Measurements from ENCODE around the gene ACTN3. TPM values are rescaled to one million over a fixed set of nuclear protein-coding genes. Genes with fewer than 3 reads are reported as not detected.
A peak's percentile ranks its signal among the peaks of the same experiment; 100 is the strongest.

Gene ACTN3
- total and polyA plus RNA-seq, 2 of the 4 experiments (the other 2 are of a cell fraction), result under 0.01 to 0.05 TPM

DNA sequence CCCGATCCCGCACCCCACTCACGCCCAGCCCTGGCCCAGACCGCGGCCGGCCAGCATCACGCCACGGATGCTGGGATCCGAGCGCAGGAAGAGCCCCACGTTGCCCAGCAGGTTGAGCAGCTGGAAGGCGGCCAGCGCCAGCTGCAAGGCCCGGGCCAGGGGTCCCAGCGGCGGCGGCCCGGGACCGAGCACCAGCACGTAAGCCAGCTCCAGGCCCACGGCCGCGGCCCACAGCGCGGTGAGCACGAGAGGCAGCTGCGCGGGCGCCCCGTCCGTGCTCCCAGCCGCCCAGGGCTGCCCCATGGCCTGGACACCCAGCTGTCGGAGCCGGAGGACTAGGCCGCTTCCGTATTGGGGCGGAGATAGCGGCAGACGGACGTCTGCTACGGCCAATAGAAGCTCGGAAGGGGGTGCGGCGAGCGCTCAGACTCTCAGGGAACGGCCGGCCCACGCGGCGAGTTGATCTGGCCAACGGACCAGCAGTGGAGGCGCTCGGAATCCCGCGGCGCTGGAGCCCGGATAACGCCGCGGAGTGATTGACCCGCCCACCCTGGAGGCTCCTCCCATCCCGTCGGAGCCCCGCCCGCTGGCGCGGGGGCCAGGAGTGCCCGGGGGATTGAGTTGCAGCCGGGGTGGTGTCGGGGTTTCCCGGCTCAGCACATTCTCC lies 869 bp upstream of the ACTN3 start, which contains the start of gene ZDHHC24:
TSS of gene ZDHHC24 (minus strand) at position 348 of the 667 bp plus-strand sequence. CDS start at position 303, 45 bp downstream.
- no peak within 1 kb of the TSS for H3K23ac ChIP-seq (ENCODE audit: low read depth, low read length)
- dilution Hi-C loops (cut with HindIII; ENCODE audit: low sequenced_read_pairs, unreplicated experiment) (no loop called here), in situ Hi-C loops (cut with MboI; ENCODE audit: low sequenced_read_pairs) (no loop called here), intact Hi-C loops (cut with micrococcal nuclease) (loop anchor here (1.0 to 2.0 kb wide), 2 partner anchors 93 to 131 kb away; partner anchors contain the start of genes RBM4 and RBM4B)
- H3K9ac ChIP-seq (ENCODE audit: low read depth, low read length), result peak within 1 kb of the TSS; percentile 35
- peak within 1 kb of the TSS; percentile 62; the same call in 1 of the 2 replicates for H3K4ac ChIP-seq (ENCODE audit: low read depth, low read length)
- H4K20me1 ChIP-seq (ENCODE audit: insufficient read depth, low read length), result peaks cover 4% of the 10 kb centered on the region; the same call in 1 of the 2 replicates
- POLR2A ChIA-PET (ENCODE audit: unreplicated experiment), result no interaction called here
- peak within 1 kb of the TSS; percentile 93 for H2AK9ac ChIP-seq (replicated peaks; ENCODE audit: low read depth, low read length, poor library complexity)
- DNase-seq, result peak; percentile 95
- H3K18ac ChIP-seq (ENCODE audit: low read depth, low read length), result peak within 1 kb of the TSS; percentile 3; the same call in 1 of the 2 replicates
- H2AFZ ChIP-seq (replicated peaks; ENCODE audit: low read length, poor library complexity), result peak within 1 kb of the TSS; percentile 97
- no peak within 1 kb of the TSS for H2BK5ac ChIP-seq (ENCODE audit: low read depth, low read length, poor library complexity, severe bottlenecking)
- ATAC-seq (ENCODE audit: low read depth), result peak; percentile 96
- WGBS, 2 experiments (ENCODE audit: extremely low coverage in 2 of 2, insufficient read length in 1 of 2), result 1% methylated on average over 36 of the region's 71 CpGs; no CpG with 5 or more reads in 1 of the 2 experiments
- BruUV-seq (replicated peaks), result no TSS peak
- peak within 1 kb of the TSS; percentile 75 for H3K4me3 ChIP-seq (ENCODE audit: insufficient read depth, low read depth, low read length)
- no peaks in the 10 kb centered on the region for H3K9me3 ChIP-seq (ENCODE audit: control insufficient read depth, insufficient read depth, low read length)
- H3K4me1 ChIP-seq (ENCODE audit: control insufficient read depth, insufficient read depth, low read length), result peaks cover 6% of the 10 kb centered on the region
- no peak within 1 kb of the TSS for H2BK20ac ChIP-seq (ENCODE audit: low read depth, low read length)
- H3K27ac ChIP-seq (ENCODE audit: insufficient read depth, low read length), result peak within 1 kb of the TSS; percentile 30; the same call in 1 of the 2 replicates
- CTCF ChIA-PET, result interaction anchor here (1.3 kb wide), 1 partner anchor 132 kb away, joined by 7 read pairs; the partner anchor contains the start of gene RBM4B
- no peak within 1 kb of the TSS for H2BK120ac ChIP-seq (ENCODE audit: low read depth, low read length)
- peaks cover 5% of the 10 kb centered on the region; the same call in 1 of the 2 replicates for H3K9me1 ChIP-seq (ENCODE audit: insufficient read depth, low read length)
- peak within 1 kb of the TSS; percentile 47; the same call in 1 of the 2 replicates for H3K56ac ChIP-seq (ENCODE audit: extremely low read depth, insufficient read depth, low read length)
- peaks cover 12% of the 10 kb centered on the region; the same call in 1 of the 2 replicates for H3K36me3 ChIP-seq (ENCODE audit: control insufficient read depth, insufficient read depth, low read length)
- H4K91ac ChIP-seq (ENCODE audit: insufficient read depth, low read depth, low read length), result peak within 1 kb of the TSS; percentile 32; the same call in 1 of the 2 replicates
- peaks cover 3 to 19% of the 10 kb centered on the region in 2 experiments; a peak in 2 of 4 replicates for H3K79me1 ChIP-seq (ENCODE audit: low read depth in 1 of 2, low read length in 2 of 2)
- H3K27me3 ChIP-seq (ENCODE audit: control insufficient read depth, insufficient read depth, low read length), result peaks cover 23% of the 10 kb centered on the region
- H3K4me2 ChIP-seq (ENCODE audit: low read depth, low read length), result peak within 1 kb of the TSS; percentile 86
- H3K14ac ChIP-seq (replicated peaks; ENCODE audit: low read depth, low read length), result peak within 1 kb of the TSS; percentile 44; the same call in 1 of the 2 replicates
- H2AK5ac ChIP-seq (ENCODE audit: low read depth, low read length), result no peak within 1 kb of the TSS
- TF ChIP-seq MAZ (IDR thresholded peaks at IDR 0.05; ENCODE audit: borderline replicate concordance, low read depth, low read length) (peak; percentile 71; the same call in 1 of the 2 replicates), POLR2A (IDR thresholded peaks at IDR 0.05; ENCODE audit: low read depth, low read length) (peak; percentile 87), MXI1 (IDR thresholded peaks at IDR 0.05; ENCODE audit: borderline replicate concordance, low read depth, low read length) (peak; percentile 90; the same call in 1 of the 2 replicates)
- TF ChIP-seq, protein P1, sequence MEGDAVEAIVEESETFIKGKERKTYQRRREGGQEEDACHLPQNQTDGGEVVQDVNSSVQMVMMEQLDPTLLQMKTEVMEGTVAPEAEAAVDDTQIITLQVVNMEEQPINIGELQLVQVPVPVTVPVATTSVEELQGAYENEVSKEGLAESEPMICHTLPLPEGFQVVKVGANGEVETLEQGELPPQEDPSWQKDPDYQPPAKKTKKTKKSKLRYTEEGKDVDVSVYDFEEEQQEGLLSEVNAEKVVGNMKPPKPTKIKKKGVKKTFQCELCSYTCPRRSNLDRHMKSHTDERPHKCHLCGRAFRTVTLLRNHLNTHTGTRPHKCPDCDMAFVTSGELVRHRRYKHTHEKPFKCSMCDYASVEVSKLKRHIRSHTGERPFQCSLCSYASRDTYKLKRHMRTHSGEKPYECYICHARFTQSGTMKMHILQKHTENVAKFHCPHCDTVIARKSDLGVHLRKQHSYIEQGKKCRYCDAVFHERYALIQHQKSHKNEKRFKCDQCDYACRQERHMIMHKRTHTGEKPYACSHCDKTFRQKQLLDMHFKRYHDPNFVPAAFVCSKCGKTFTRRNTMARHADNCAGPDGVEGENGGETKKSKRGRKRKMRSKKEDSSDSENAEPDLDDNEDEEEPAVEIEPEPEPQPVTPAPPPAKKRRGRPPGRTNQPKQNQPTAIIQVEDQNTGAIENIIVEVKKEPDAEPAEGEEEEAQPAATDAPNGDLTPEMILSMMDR (conservative IDR thresholded peaks at IDR 0.05; ENCODE audit: low read depth, low read length), result no peak
- H4K8ac ChIP-seq (ENCODE audit: low read depth in 2 of 2, low read length in 2 of 2), result peak within 1 kb of the TSS; percentile 72 to 84
- peak within 1 kb of the TSS; percentile 8; the same call in 1 of the 2 replicates for H4K5ac ChIP-seq (ENCODE audit: low read depth, low read length)
- no peak within 1 kb of the TSS for H2BK15ac ChIP-seq (ENCODE audit: low read depth, low read length)

Measured in IMR-90 (cell line).